HFFc6 (cell line): ENCODE results near the gene CRISP3. TPM values are rescaled to one million over a fixed set of nuclear protein-coding genes. Genes with fewer than 3 reads are reported as not detected.

Source experiments
- DNase-seq: peaks from one replicate; pipeline ENCODE4 v3.0.0-alpha.2; 2018
- H3K27ac Mint-ChIP-seq: 2 replicates; pipeline ENCODE4 v1.8.0; 2020; ENCODE audit warnings: mild to moderate bottlenecking, mixed read lengths
- H3K27me3 Mint-ChIP-seq: 2 replicates; pipeline ENCODE4 v1.8.0; 2021; ENCODE audit warnings: mild to moderate bottlenecking, moderate library complexity, mixed read lengths; ENCODE audit not compliant: insufficient read depth
- H3K36me3 Mint-ChIP-seq: 2 replicates; pipeline ENCODE4 v1.8.0; 2021; ENCODE audit warnings: low read depth, mixed read lengths
- H3K4me1 Mint-ChIP-seq: 2 replicates; pipeline ENCODE4 v1.8.0; 2020; ENCODE audit warnings: low read depth, mixed read lengths
- H3K4me3 Mint-ChIP-seq: 2 replicates; pipeline ENCODE4 v1.8.0; 2020; ENCODE audit warnings: mild to moderate bottlenecking, moderate library complexity, mixed read lengths
- H3K9me3 Mint-ChIP-seq: 2 replicates; pipeline ENCODE4 v1.8.0; 2020; ENCODE audit warnings: mild to moderate bottlenecking, mixed read lengths
- CTCF ChIP-seq: fragments of 200-600 bp; sonication (generic); IDR thresholded peaks from 2 replicates; pipeline ENCODE4 v1.5.0; 2021; ENCODE audit warnings: antibody characterized with exemption, mild to moderate bottlenecking
- total RNA-seq, 6 experiments: library from RNA; stranded (reverse); fragmentation: NEBNext Ultra II Directional; extraction: Animal tissue kit (Norgen Biotek cat#: 25700); gene quantifications; 2 replicates in 1 of 6; 3 replicates in 5 of 6; pipeline ENCODE4 v1.2.3, GENCODE V29; 2021

Gene CRISP3
- total RNA-seq, 6 experiments from 2014 or later, result not detected

GRCh38 chr6:49698478-49698877 lies 45.7 kb downstream of the CRISP3 start:
- Mint-ChIP-seq H3K4me1 (no peaks in the 10 kb centered on the region), H3K27me3 (no peaks in the 10 kb centered on the region), H3K9me3 (peaks cover 28% of the 10 kb centered on the region), H3K27ac (no peak overlapping the region), H3K4me3 (no peak overlapping the region), H3K36me3 (no peaks in the 10 kb centered on the region)
- DNase-seq, result no peak
- TF ChIP-seq CTCF, result no peak

- Mint-ChIP-seq H3K4me1 (no peaks in the 10 kb centered on the region), H3K36me3 (no peaks in the 10 kb centered on the region), H3K4me3 (no peak overlapping the region), H3K27ac (no peak overlapping the region), H3K27me3 (peaks cover 3% of the 10 kb centered on the region; the same call in 1 of the 2 replicates), H3K9me3 (peaks cover 34% of the 10 kb centered on the region)
- no peak for DNase-seq
- no peak for TF ChIP-seq CTCF
Measured at GRCh38 chr6:49693512-49693911, 50.7 kb downstream of the CRISP3 start.

GRCh38 chr6:49692534-49692933 lies 51.7 kb downstream of the CRISP3 start:
- Mint-ChIP-seq H3K27ac (no peak overlapping the region), H3K4me1 (no peaks in the 10 kb centered on the region), H3K27me3 (peaks cover 3% of the 10 kb centered on the region; the same call in 1 of the 2 replicates), H3K9me3 (peaks cover 36% of the 10 kb centered on the region), H3K4me3 (no peak overlapping the region), H3K36me3 (no peaks in the 10 kb centered on the region)
- DNase-seq, result no peak
- no peak for TF ChIP-seq CTCF

Other genes with a start within 250 kb of the CRISP3 start
- gene GLYATL3, start 244.5 kb downstream of the CRISP3 start, total RNA-seq, result not detected
- not detected for gene C6orf141, start 193.7 kb downstream of the CRISP3 start, total RNA-seq
- not detected for gene RHAG, start 107.5 kb downstream of the CRISP3 start, total RNA-seq
- gene CRISP2, start 30.8 kb downstream of the CRISP3 start, total RNA-seq, result not detected
- gene PGK2, start 42.9 kb upstream of the CRISP3 start, total RNA-seq, result not detected
- gene CRISP1, start 122.1 kb upstream of the CRISP3 start, total RNA-seq, result not detected
- gene DEFB114, start 219.8 kb upstream of the CRISP3 start, total RNA-seq, result not detected
- gene DEFB113, start 225.2 kb upstream of the CRISP3 start, total RNA-seq, result not detected